ENCODE results near the gene ASIC2.

The ASIC2 gene

GRCh38 chr17:33151565-33151964, 141.5 kb downstream of the ASIC2 start:
- Histone ChIP-seq H3K36me3 (ENCODE audit: control insufficient read depth, low read length) (no peaks in the 10 kb centered on the region), H3K27me3 (ENCODE audit: control insufficient read depth, low read length) (no peaks in the 10 kb centered on the region), H3K4me3 (ENCODE audit: low read length) (no peak overlapping the region), H3K4me2 (ENCODE audit: low read length) (no peak overlapping the region), H3F3A (ENCODE audit: control insufficient read depth, insufficient read depth) (no peaks in the 10 kb centered on the region), H3K79me2 (ENCODE audit: control insufficient read depth, low read length) (no peaks in the 10 kb centered on the region), H3K27ac (ENCODE audit: low read depth, low read length) (no peak overlapping the region), H4K20me1 (ENCODE audit: control insufficient read depth, insufficient read depth, low read depth, low read length) (no peaks in the 10 kb centered on the region), H3K4me1 (ENCODE audit: control insufficient read depth, low read length) (no peaks in the 10 kb centered on the region), H3K9me3 (ENCODE audit: control insufficient read depth, insufficient read depth, low read length) (no peaks in the 10 kb centered on the region), H3K9me2 (replicated peaks; ENCODE audit: control insufficient read depth, low read length) (no peaks in the 10 kb centered on the region)
- no peak for TF ChIP-seq CTCF (IDR thresholded peaks at IDR 0.05; ENCODE audit: low read depth, low read length, poor library complexity, severe bottlenecking)
- TF ChIP-seq EZH2phosphoT487 (IDR thresholded peaks at IDR 0.05; ENCODE audit: borderline replicate concordance, low read length) = no peak

- Histone ChIP-seq H3K9me3 (ENCODE audit: control insufficient read depth, insufficient read depth, low read length) (no peaks in the 10 kb centered on the region), H3K9me2 (replicated peaks; ENCODE audit: control insufficient read depth, low read length) (no peaks in the 10 kb centered on the region), H3K27ac (ENCODE audit: low read depth, low read length) (no peak overlapping the region), H3K4me2 (ENCODE audit: low read length) (no peak overlapping the region), H4K20me1 (ENCODE audit: control insufficient read depth, insufficient read depth, low read depth, low read length) (no peaks in the 10 kb centered on the region), H3K79me2 (ENCODE audit: control insufficient read depth, low read length) (no peaks in the 10 kb centered on the region), H3K4me1 (ENCODE audit: control insufficient read depth, low read length) (no peaks in the 10 kb centered on the region), H3F3A (ENCODE audit: control insufficient read depth, insufficient read depth) (no peaks in the 10 kb centered on the region), H3K4me3 (ENCODE audit: low read length) (no peak overlapping the region), H3K36me3 (ENCODE audit: control insufficient read depth, low read length) (no peaks in the 10 kb centered on the region), H3K27me3 (ENCODE audit: control insufficient read depth, low read length) (no peaks in the 10 kb centered on the region)
- TF ChIP-seq EZH2phosphoT487 (IDR thresholded peaks at IDR 0.05; ENCODE audit: borderline replicate concordance, low read length) (no peak), CTCF (IDR thresholded peaks at IDR 0.05; ENCODE audit: low read depth, low read length, poor library complexity, severe bottlenecking) (no peak)
These were observed 147.2 kb downstream of the ASIC2 start for GRCh38 chr17:33145941-33146340.

GRCh38 chr17:33144837-33145236, 148.3 kb downstream of the ASIC2 start:
- Histone ChIP-seq H3F3A (ENCODE audit: control insufficient read depth, insufficient read depth) (no peaks in the 10 kb centered on the region), H3K27me3 (ENCODE audit: control insufficient read depth, low read length) (no peaks in the 10 kb centered on the region), H3K27ac (ENCODE audit: low read depth, low read length) (no peak overlapping the region), H4K20me1 (ENCODE audit: control insufficient read depth, insufficient read depth, low read depth, low read length) (no peaks in the 10 kb centered on the region), H3K36me3 (ENCODE audit: control insufficient read depth, low read length) (no peaks in the 10 kb centered on the region), H3K79me2 (ENCODE audit: control insufficient read depth, low read length) (no peaks in the 10 kb centered on the region), H3K9me3 (ENCODE audit: control insufficient read depth, insufficient read depth, low read length) (no peaks in the 10 kb centered on the region), H3K4me2 (ENCODE audit: low read length) (no peak overlapping the region), H3K9me2 (replicated peaks; ENCODE audit: control insufficient read depth, low read length) (no peaks in the 10 kb centered on the region), H3K4me3 (ENCODE audit: low read length) (no peak overlapping the region), H3K4me1 (ENCODE audit: control insufficient read depth, low read length) (no peaks in the 10 kb centered on the region)
- no peak for TF ChIP-seq EZH2phosphoT487 (IDR thresholded peaks at IDR 0.05; ENCODE audit: borderline replicate concordance, low read length)
- TF ChIP-seq CTCF (IDR thresholded peaks at IDR 0.05; ENCODE audit: low read depth, low read length, poor library complexity, severe bottlenecking) = no peak
